Dedifferentiated amniotic fluid mesenchymal stem cell (primary cell): ENCODE results near the gene NFKB1.
"Not testable (repeated sequence)": the region's sequence is repeated elsewhere in the genome, so short reads cannot be mapped to it uniquely, and the experiment has no call there.

Experiments
- DNase-seq: peaks from one replicate; pipeline ENCODE4 v3.0.0-alpha.2; 2016; ENCODE audit errors: extremely low spot score

The NFKB1 gene

DNA sequence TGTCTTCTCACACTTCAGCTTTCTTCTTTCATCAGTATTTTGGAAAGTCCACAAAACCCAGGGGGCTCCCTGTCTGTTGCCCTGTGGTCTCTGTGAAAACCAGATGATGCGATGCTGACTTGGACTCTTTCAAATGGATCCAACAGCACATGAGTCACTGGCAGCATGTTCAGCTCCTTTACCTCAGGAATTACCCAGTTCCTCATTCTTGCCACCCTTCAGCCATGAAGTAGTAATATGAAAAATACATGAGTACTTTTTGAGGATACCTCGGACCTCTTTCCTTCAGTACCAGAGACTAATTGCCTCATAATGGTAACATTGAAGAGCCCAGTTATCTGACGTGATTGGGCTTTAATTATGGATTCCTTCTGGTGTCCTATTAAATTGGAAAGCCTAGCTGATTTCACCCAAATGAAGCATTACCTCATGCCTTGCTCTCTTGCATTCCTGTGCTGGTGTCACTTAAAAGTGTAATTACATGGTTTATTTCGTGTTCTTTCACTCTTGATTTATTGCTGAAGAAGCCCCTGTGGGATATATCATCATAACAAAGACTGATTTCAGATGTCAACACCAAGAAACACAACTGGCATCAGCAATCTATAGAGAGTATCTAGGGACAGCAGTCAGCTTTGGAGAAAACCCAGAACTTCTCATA lies 63.4 kb downstream of the NFKB1 start:
- DNase-seq = no peak

DNA sequence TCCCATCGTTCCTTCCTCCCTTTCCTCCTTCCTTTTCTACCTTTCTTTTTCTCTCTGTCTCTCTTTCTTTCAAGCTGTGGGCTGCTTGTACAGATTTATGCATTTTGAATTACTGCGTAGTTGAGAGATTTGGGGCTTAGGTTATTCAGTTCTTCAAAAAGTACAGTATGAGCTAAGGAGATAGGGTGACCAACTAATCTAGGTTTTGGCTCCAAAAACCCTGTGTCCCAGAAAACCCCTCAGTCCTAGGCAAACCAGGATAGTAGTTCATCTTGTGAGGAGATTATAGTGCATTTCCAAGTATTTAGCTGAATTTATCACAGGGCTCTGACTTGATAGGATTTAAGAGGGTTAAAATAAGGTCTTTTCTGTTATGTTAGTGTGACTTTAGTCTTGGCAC lies 64.5 kb downstream of the NFKB1 start:
- no peak for DNase-seq

DNA sequence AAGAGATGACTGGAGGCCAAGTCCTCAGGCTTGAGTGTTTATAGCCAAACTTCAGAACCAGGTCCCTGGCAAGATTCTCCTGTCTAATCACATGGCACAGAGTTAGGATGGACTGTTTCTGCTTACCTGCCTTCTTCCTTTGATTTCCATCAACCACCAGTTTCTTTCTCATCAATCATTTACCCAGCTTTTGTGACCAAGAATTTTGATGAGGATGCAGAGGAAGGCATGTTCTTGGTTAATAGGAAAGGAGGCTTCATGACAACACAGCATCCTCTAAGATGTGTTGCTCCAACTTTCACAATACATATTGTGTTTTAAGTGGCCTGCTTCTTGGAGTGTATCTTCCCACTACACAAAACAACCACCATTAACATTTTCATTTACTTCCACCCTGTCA lies 65.3 kb downstream of the NFKB1 start:
- no peak for DNase-seq

DNA sequence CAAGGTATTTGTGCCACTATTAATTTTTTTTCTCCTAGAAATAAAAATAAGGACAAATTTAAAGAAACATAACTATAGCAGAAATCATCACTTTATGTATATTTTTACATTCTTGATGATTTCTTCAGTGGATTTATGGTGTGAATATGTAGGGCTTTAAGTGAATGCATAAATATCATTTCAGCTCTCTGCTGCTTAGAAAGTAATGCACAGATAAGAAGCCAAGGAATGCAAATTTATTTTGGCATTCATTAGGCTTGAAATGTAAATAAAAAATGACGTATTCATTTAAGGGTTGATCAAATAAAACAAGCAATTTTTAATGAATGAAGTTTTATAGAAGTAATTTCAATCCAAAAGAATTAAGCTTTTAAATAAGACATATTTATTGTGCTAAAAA lies 66.3 kb downstream of the NFKB1 start:
- DNase-seq = no peak

DNA sequence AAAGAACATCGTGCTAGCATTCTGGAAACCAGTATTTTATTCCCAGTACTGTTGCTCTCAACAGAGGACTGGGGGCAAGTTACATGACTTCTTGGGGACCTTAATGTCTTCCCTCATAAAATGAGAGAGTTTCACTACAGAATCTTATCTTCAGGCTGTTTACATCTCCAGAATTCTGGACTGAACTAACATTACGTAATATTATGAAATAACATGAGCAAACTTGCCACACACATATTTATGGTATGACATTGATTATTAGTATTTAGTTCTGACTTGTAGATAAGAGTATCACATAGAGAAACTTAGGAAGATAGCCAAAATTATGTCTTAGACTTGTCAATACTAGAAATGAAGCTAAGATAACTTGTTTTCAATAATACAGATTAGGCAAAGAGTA lies 68.0 kb downstream of the NFKB1 start:
- DNase-seq = peak; percentile 56

DNA sequence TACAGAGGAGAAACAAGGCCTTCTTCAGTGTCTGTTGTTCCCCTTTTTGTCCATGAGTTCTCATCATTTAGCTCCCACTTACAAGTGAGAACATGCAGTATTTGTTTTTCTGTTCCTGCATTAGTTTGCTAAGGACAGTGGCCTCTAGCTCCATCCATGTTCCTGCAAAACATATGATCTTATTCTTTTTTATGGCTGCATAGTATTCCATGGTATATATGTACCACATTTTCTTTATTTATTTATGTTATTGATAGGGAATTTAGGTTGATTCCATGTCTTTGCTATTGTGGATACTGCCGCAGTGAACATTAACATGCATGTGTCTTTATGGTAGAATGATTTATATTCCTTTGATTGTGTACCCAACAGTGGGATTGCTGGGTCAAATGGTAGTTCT lies 69.1 kb downstream of the NFKB1 start:
- DNase-seq = not testable (repeated sequence)

DNA sequence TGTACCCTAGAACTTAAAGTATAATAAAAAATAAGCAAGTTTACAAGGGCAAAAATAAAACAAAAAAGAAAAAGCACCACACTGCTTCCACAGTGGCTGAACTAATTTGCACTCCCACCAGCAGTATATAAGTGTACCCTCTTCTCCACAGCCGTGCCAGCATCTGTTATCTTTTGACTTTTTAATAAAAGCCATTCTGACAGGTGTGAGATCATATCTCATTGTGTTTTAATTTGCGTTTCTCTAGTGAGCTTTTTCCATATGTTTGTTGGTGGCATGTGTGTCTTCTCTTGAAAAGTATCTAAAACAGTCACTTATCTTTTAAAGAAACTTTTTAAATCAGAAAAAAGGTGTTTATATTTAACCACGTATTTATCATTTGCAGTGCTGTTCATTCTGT lies 71.3 kb downstream of the NFKB1 start:
- DNase-seq = no peak

DNA sequence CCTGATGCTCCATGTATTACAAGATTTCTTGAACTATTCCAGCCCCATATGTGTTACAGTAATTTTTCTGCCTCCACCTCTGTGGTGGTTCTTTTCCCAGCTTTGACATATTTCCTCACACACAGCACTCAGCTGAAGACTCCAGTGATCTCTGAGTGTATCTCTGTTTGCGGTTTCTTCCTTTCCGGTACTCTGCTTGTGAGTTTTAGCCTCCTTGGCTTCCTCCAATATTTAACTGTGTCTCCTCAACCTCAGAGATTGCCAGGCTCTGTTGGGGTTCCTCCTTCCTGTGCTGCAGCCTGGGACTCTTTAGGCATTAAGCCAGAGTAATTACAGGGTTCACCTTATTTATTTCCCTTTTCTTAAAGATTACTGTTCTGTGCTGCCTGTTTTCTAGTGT lies 73.2 kb downstream of the NFKB1 start:
- DNase-seq = no peak

DNA sequence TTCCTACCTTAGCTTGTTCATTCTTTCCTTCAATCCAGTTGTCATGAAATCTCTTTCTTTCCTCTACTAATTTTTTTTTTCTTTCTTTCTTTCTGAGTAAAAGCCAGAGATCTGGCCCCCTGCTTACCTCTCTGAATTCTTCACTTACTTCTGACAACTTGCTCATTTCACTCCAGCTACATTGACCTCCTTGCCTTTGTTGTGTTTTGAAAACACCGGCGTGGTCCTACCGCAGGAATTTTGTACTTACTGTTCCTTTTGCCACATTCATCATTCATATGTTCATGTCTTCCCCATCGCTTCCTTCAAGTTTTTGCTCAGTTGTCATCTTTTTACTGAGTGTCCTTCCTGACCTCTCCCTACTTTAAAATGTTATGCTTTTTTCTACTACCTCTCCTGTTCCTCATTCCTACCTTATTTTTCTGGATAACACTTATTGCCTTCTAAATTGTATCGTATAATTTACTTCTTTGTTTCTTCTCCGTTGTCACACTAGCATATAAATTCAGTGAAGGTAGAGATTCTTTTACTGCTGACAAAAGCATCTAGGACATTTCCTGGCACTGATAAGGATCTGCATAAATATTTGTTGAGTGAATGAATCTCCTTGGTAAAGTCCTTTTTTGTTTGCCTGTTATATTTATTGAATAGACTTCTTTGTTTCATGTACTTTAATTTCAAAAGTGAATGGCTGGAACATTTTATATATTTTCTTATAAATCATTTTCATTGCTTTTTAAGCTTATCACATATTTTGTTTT lies 74.4 kb downstream of the NFKB1 start:
- DNase-seq = no peak

DNA sequence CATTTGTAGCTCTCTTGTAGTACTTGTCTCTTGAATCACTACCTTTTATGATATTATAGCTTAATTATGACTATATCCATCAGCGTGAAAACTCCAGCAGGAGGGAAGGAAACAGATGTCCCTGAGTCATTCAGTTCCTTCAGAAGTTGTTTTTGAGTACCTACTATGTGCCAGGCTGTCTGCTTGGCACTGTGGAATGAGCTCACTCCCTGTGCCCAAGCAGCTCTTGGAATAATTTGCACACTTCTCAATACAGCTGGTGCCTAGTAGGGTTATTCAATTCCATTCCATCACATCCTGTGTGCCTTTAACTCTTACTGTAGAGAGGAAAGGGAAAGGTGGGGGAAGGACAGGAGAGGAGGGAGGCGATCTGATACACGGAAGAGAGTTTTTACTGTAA lies 77.1 kb downstream of the NFKB1 start:
- no peak for DNase-seq

DNA sequence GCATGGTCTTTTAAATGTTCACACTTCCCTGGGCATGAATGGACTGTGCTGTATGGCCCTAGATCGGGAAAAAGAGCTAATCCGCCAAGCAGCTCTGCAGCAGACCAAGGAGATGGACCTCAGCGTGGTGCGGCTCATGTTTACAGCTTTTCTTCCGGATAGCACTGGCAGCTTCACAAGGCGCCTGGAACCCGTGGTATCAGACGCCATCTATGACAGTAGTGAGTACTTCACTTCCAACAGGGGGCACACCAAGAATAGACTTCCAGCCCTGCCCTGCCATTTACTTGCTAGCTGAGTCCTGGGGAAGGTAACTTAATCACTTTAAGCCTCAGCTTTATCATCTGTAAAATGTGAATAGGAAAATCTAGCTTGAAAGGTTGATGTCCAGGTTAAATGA lies 77.7 kb downstream of the NFKB1 start:
- DNase-seq = no peak

DNA sequence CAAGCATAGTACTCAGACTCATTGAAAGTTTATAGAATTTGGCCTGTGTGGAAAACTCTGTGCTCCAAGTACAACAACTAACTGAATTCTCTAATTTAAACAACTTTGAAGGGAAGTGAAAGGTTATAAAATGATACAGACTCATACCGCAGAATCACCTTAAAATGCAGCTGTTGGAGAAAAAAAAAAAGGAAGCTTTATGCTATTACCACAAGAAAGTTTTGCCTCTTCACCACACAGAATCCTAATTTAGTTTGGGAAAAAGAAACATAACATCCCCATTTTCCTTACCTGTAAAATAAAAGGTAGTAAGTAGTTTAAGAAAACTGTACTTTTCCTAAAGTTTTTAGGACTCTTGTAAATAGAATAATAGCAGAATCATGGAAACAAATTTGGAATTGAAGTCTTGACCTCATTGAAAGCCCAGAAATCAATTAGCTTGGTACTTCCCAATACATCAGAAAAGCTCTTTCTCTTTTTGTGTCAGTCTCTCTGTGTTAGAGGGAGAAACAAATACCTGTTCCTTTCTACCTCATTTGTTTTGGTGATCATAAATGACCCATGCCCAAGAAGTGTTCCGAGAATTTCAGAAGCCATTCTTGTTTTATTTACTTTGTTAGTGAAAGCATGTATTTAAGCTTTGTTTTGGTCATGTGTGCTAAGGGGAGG lies 78.8 kb downstream of the NFKB1 start:
- DNase-seq = no peak

DNA sequence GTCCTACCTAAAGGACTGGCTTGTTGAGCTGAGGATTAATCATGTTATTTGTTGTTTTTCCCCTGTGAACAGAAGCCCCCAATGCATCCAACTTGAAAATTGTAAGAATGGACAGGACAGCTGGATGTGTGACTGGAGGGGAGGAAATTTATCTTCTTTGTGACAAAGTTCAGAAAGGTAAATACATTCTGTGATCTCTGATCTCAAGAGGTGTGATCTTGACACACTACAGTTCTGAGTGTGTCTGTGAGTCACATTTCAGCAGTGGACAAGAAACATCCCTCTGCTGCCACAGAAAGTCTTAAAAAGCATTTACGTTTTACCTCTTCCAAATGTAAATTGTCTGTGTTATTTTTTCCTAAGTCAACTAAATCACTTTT lies 79.3 kb downstream of the NFKB1 start:
- DNase-seq = no peak

DNA sequence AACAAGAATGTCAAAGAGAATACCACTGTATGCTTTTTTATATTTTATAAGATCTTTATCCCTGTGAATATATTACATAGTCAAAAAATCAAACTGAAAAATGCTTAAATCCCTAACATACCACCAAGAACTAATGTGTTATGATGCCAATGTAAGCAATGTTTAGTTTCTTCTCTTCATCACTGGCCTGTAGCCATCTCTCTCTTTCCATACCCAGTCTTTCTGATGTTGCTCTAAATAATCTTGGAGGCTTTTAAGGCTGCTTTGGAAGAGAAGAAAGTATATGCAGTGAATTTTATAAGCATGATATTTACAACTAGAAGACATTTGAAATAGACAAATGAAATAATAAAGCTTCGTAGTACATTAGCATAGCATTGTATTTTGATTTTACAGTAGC lies 82.9 kb downstream of the NFKB1 start:
- no peak for DNase-seq

DNA sequence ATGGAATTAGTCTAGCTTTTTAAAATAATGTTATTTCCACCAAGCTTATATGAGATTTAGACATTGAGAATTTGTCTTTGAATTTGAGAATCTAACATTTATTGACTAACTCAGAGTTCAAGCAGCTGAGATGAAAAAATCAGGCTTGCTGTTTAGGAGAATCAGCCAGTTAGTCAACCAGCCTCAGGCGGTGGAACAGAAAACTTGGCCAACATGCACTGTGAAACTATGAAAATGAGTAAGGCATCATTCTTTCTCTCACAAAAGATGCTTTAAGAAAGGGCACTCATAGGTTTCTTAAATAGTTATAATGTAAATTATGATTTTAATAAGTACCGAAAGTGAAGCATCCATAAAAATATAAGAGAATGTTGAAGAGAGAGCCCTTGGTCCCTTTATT lies 84.2 kb downstream of the NFKB1 start:
- no peak for DNase-seq

DNA sequence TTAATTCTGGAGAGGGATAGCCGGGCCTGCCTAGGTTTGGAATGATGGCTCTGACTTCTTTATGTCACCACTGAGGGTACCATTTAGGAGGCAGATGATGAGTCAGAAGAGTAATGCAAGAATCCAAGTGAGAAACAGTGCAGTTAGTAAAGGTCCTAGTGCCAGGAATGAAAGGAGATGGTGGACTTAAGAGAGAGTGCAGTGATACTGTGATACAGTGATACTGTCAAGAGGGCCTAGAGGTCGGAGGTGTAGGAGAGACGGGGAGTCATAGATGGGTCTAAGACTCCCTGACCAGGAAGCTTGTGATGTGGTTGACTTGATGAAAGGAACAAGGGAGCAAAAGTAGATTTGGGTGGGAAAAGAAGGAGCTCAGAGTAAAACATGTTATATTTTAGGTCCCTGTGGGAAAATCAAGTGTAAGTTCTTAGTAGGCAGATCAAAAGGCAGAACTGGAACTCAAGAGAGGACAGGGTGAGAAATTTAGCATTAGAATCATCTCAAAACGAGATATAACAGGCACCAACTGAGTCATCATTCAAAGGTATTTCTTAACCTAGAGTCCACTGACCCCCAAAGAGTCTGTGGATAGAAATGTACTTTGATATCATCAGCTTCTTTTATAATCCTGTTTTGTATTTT lies 85.0 kb downstream of the NFKB1 start:
- no peak for DNase-seq

DNA sequence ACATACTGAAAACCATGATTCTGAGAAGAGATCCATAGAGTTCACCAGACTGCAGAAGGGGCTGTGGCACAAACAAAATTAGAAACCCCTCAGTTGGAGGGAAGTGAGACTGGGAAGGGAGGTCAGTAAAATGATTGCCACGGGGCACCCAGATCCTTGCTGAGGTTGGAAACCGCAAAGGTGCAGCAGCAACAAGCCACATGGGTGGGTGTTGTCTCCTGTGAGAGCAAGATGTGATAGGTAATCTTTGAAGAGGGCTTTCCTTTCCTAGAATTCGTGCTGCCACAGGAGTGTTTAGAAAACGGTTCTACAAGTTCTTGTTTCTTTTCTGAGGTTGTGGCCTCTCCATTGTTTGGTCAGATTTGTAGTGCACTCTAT lies 85.5 kb downstream of the NFKB1 start:
- no peak for DNase-seq

DNA sequence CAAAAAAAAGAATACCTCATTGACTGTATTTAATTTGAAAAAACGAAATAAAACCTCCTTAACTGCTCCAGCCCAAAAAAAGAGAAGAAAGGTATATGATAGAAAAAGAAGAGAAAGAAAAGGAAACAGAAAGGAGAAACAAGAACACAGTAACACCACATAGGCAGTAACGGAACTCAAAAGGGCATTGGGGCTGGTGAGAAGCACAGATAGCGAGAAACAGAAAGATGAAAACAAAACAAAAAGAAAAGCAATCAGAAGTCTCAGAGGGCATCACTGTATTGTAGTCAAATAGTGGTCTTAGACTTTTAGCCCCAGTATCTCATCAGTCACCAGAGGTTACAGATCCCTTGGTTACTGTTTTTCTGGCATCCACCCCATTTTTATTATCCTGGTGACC lies 88.6 kb downstream of the NFKB1 start:
- DNase-seq = no peak

DNA sequence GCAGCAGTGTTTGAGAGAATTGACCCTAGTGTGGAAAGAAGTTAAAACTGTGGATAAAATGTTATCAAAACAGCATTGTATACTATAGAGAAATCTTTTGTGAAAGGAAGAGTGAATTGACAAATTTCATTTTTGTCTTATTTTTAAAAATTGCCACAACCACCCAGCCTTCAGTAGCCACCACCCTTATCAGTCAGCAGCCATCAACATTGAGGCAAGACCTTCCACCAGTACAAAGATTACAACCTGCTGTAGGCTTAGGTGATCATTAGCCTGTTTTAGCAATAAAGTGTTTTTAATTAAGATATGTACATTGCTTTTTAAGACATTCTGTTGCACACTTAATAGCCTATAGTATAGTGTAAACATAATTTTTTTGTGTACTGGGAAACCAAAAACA lies 91.1 kb downstream of the NFKB1 start:
- no peak for DNase-seq

DNA sequence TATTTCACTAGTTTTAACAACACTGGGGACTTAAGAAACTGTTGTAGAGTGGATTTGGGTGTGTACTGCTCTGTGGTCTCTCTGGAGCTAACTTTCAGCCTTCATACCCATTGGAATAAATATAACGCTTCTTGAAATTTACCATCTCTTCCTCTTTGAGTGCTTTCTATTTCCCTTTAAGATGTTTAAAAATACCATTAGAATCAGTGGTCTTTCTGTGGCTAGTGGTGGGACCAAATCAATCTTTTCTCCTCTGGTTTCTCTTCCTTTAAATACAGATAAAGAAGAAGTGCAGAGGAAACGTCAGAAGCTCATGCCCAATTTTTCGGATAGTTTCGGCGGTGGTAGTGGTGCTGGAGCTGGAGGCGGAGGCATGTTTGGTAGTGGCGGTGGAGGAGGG lies 92.0 kb downstream of the NFKB1 start:
- DNase-seq = no peak

DNA sequence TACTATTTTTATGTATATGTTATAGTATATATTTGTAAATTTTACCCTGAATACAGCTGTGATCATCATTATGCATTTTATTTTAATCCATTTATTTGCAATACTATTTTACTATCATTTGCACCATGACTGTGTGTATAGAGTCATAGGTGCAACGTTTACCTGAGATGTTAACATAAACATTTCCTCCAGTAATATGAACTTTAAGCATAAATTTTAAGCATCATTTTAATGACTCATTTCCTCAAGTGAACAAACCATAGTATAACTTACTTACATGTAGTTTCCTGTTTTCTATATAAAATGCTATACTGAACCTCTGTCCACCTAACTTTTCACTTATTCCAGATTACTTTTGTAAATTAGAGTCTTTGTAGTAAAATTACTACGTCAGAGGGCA lies 92.8 kb downstream of the NFKB1 start:
- DNase-seq = no peak

DNA sequence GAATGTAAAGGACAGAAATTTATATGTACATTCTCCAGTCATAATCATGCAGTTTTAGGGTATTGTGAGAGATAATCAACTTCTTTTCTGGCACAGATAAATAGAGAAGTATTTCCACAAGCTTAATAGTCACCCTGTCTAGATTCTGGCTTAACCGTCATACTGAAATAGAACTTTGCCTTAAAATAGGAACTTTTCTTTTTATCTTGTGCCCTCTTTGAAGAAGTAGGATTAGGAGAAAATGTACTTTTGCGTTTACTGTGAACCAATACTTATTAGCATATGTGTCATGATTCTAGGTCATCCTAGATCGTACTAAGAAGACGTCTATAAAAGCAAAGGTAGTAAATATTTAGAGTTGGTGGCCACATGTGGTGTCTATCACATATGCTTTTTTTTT lies 95.4 kb downstream of the NFKB1 start:
- DNase-seq = no peak
